Neural crest cell (in vitro differentiated cells): ENCODE results near the gene DCAF5. TPM values are rescaled to one million over a fixed set of nuclear protein-coding genes. Genes with fewer than 3 reads are reported as not detected.
"Not testable (repeated sequence)": the region's sequence is repeated elsewhere in the genome, so short reads cannot be mapped to it uniquely, and the experiment has no call there.

Experiments used
- DNase-seq: peaks from one replicate; pipeline ENCODE4 v3.0.0; 2021; ENCODE audit warnings: low read depth, mixed read lengths, low spot score
- H3K27ac Mint-ChIP-seq: one replicate; pipeline ENCODE4 v1.8.0; 2021; ENCODE audit warnings: mild to moderate bottlenecking, mixed read lengths; ENCODE audit not compliant: unreplicated experiment
- H3K27me3 Mint-ChIP-seq: 2 replicates; pipeline ENCODE4 v1.8.0; 2021; ENCODE audit warnings: low read depth, mild to moderate bottlenecking, mixed read lengths
- H3K36me3 Mint-ChIP-seq: 2 replicates; pipeline ENCODE4 v1.8.0; 2021; ENCODE audit warnings: low read depth, mild to moderate bottlenecking, mixed read lengths
- H3K4me1 Mint-ChIP-seq: 2 replicates; pipeline ENCODE4 v1.8.0; 2021; ENCODE audit warnings: mixed read lengths
- H3K4me3 Mint-ChIP-seq: one replicate; pipeline ENCODE4 v1.8.0; 2021; ENCODE audit warnings: mild to moderate bottlenecking, mixed read lengths
- H3K9me3 Mint-ChIP-seq: 2 replicates; pipeline ENCODE4 v1.8.0; 2021; ENCODE audit warnings: mixed read lengths
- CTCF ChIP-seq: fragments of 200-600 bp; sonication (generic); conservative IDR thresholded peaks from 2 replicates; pipeline ENCODE4 v1.5.0; 2021; ENCODE audit warnings: antibody characterized with exemption, mild to moderate bottlenecking
- total RNA-seq: library from RNA; stranded (reverse); gene quantifications from 2 replicates; pipeline ENCODE4 v1.2.1, GENCODE V29; 2021

DCAF5 gene
- total RNA-seq, 1 donor from 2014 or later = 46.7 TPM

DNA sequence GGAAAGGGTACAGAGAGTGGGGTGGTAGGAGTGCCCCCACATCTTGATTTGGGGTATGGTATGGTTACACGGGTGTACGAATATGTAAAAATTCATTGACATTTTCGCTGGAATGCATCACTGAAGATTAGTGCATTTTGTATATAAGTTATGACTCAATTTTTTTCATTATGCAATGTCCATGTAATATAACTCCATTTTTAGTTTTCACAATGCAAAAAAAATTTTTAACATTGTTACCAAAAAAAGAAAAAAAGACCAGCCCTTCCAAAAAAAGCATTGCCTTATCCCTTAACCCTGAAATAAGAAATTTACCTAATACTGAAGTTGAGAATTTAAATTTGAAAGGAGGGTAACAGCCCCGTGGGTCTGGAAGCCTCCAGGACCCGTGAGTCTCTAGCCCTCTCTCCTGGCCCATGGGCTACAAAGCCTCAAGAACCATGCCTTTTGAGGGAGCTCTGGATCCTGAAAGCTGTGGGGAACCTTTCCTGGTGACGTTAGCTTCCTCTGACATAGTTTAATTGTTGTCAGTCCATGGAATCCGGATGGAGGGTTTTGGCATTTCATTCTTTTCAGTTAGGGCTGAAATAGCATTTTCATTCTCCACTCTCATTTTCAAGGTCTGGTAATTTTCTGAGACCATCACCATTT is 118.2 kb downstream of the DCAF5 start:
- TF ChIP-seq CTCF = no peak
- H3K27ac Mint-ChIP-seq = no peak overlapping the region
- no peaks in the 10 kb centered on the region for H3K4me1 Mint-ChIP-seq
- no peaks in the 10 kb centered on the region for H3K9me3 Mint-ChIP-seq
- no peaks in the 10 kb centered on the region for H3K36me3 Mint-ChIP-seq
- no peak overlapping the region for H3K4me3 Mint-ChIP-seq
- DNase-seq = no peak
- H3K27me3 Mint-ChIP-seq = peaks cover 6% of the 10 kb centered on the region

- no peak for TF ChIP-seq CTCF
- H3K27ac Mint-ChIP-seq = no peak overlapping the region
- no peaks in the 10 kb centered on the region for H3K36me3 Mint-ChIP-seq
- no peak overlapping the region for H3K4me3 Mint-ChIP-seq
- DNase-seq = no peak
- H3K27me3 Mint-ChIP-seq = no peaks in the 10 kb centered on the region
- no peaks in the 10 kb centered on the region for H3K4me1 Mint-ChIP-seq
- no peaks in the 10 kb centered on the region for H3K9me3 Mint-ChIP-seq
These were observed 125.5 kb downstream of the DCAF5 start for GRCh38 chr14:69027242-69027913.

DNA sequence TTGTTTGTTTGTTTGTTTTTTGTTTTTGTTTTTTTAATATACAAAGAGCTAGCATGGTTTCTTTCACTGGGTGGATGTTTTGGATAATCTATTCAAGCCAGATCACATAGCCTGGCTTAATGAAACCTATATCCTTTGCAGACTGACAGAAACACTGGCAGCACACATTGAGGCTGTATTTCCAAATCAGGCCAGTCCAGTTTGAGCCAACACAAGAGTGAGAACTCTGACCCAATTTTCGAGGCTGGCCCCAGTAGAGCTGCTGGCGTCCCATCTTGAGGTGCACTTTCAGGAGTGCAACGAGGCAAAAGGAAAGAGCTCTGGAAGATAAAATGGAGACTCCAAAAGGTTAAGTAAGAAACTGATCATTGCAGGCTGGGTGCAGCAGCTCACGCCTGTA is 129.9 kb downstream of the DCAF5 start:
- Mint-ChIP-seq H3K4me1 (no peaks in the 10 kb centered on the region), H3K9me3 (no peaks in the 10 kb centered on the region), H3K27ac (no peak overlapping the region)

GRCh38 chr14:69022093-69022492 is 130.8 kb downstream of the DCAF5 start:
- not testable (repeated sequence) for H3K36me3 Mint-ChIP-seq, H3K9me3 Mint-ChIP-seq, H3K4me1 Mint-ChIP-seq, DNase-seq, H3K27me3 Mint-ChIP-seq, H3K4me3 Mint-ChIP-seq
- H3K27ac Mint-ChIP-seq = peak overlapping the region; percentile 35

More for the DNA sequence above, 129.9 kb downstream of the DCAF5 start:
- DNase-seq = no peak
- Mint-ChIP-seq H3K4me3 (no peak overlapping the region), H3K27me3 (no peaks in the 10 kb centered on the region), H3K36me3 (no peaks in the 10 kb centered on the region)
- TF ChIP-seq CTCF = no peak

- no peak for TF ChIP-seq CTCF
- H3K36me3 Mint-ChIP-seq = no peaks in the 10 kb centered on the region
- no peaks in the 10 kb centered on the region for H3K4me1 Mint-ChIP-seq
- H3K27me3 Mint-ChIP-seq = no peaks in the 10 kb centered on the region
- H3K4me3 Mint-ChIP-seq = no peak overlapping the region
- no peak for DNase-seq
- no peak overlapping the region for H3K27ac Mint-ChIP-seq
- H3K9me3 Mint-ChIP-seq = no peaks in the 10 kb centered on the region
These were observed 135.2 kb downstream of the DCAF5 start for GRCh38 chr14:69017706-69018105.

- no peak for TF ChIP-seq CTCF
- Mint-ChIP-seq H3K4me3 (no peak overlapping the region), H3K27ac (no peak overlapping the region), H3K9me3 (no peaks in the 10 kb centered on the region), H3K36me3 (no peaks in the 10 kb centered on the region), H3K4me1 (no peaks in the 10 kb centered on the region), H3K27me3 (no peaks in the 10 kb centered on the region)
- DNase-seq = no peak
These were observed 138.1 kb downstream of the DCAF5 start for GRCh38 chr14:69014829-69015259.
